T-helper 2 cell treated with Interferon-gamma antibody and Interleukin-4, amounts not matched to agents 5 μg/mL and 100 μg/mL, for 36 hours (primary cell): ENCODE measurements around the gene ZSWIM3.

Experiments
- DNase-seq: peaks from one replicate; pipeline ENCODE4 v3.0.0; 2021; ENCODE audit warnings: low spot score
- H3K27ac Mint-ChIP-seq: one replicate; pipeline ENCODE4 v1.8.0; 2021; ENCODE audit warnings: mild to moderate bottlenecking, mixed read lengths
- H3K27me3 Mint-ChIP-seq: one replicate; pipeline ENCODE4 v1.8.0; 2021; ENCODE audit warnings: low read depth, mixed read lengths
- H3K36me3 Mint-ChIP-seq: one replicate; pipeline ENCODE4 v1.8.0; 2021; ENCODE audit warnings: low read depth, mixed read lengths
- H3K4me1 Mint-ChIP-seq: one replicate; pipeline ENCODE4 v1.8.0; 2021; ENCODE audit warnings: low read depth, mixed read lengths
- H3K4me3 Mint-ChIP-seq: one replicate; pipeline ENCODE4 v1.8.0; 2022; ENCODE audit warnings: mild to moderate bottlenecking, moderate library complexity, mixed read lengths
- H3K9me3 Mint-ChIP-seq: one replicate; pipeline ENCODE4 v1.8.0; 2021; ENCODE audit warnings: mixed read lengths

ZSWIM3 gene

DNA sequence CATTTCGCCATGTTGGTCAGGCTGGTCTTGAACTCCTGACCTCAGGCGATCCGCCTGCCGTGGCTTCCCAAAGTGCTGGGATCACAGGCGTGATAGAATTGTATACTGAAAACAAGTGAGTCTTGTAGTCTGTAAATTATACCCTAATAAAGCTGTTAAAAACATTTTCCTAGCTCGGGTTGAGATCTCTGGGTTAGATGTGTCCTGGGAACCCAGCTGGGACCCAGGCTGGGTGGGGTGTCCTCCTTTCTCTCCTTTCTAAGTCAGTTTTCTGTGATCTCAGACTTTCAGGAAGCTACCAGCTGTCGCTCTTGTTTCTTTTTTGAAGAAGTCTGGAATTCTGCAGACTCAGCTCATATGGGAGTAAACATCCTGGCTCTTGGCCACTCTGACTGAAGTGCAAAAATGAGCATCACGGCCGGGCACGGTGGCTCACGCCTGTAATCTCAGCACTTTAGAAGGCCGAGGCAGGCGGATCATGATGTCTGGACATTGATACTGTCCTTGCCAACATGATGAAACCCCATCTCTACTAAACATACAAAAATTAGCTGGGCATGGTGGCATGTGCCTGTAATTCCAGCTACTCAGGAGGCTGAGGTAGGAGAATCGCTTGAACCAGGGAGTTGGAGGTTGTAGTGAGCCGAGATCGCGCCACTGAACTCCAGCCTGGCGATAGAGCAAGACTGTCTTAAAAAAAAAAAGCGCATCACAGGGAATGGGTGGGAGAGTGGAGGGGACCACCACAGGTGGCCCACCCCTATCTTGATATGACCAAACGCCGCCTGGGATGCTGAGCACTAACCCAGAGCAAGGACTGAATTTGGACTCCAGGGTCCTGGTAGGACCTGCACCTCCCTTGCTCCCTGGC is 67.2 kb downstream of the ZSWIM3 start:
- no peak for DNase-seq
- no peaks in the 10 kb centered on the region for H3K36me3 Mint-ChIP-seq

DNA sequence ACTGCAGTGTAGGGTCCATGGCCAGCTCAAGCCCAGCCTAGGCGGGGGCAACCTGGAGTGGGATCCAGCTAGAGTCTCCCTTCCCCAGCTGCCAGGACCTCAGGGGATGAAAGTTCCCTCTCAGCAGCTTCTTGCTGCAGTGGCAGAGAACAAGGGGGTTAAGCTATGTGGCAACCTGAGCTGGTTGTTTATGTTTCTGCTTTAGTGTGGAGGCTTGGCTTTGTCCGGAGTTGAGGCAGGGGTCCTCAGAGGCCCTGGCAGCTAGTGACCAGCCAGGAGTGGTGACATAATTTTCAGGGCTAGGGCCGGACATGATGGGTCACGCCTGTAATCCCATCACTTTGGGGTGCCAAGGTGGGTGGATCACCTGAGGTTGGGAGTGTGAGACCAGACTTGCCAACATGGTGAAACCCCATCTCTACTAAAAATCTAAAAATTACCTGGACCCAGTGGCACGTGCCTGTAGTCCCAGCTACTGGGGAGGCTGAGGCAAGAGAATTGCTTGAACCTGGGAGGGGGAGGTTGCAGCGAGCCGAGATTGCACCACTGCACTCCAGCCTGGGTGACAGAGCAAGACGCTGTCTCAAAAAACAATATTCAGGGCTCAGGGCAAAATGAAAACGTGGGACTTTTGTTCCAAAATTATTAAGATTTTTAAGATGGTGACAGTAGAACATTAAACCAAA is 68.5 kb downstream of the ZSWIM3 start:
- DNase-seq: no peak
- no peak overlapping the region for H3K27ac Mint-ChIP-seq
- peaks cover 14% of the 10 kb centered on the region for H3K27me3 Mint-ChIP-seq
- no peaks in the 10 kb centered on the region for H3K4me1 Mint-ChIP-seq
- H3K36me3 Mint-ChIP-seq: no peaks in the 10 kb centered on the region
- no peak overlapping the region for H3K4me3 Mint-ChIP-seq
- H3K9me3 Mint-ChIP-seq: no peaks in the 10 kb centered on the region

More for the DNA sequence above, 67.2 kb downstream of the ZSWIM3 start:
- Mint-ChIP-seq H3K27me3 (peaks cover 24% of the 10 kb centered on the region), H3K9me3 (no peaks in the 10 kb centered on the region), H3K27ac (no peak overlapping the region), H3K4me1 (no peaks in the 10 kb centered on the region), H3K4me3 (no peak overlapping the region)

DNA sequence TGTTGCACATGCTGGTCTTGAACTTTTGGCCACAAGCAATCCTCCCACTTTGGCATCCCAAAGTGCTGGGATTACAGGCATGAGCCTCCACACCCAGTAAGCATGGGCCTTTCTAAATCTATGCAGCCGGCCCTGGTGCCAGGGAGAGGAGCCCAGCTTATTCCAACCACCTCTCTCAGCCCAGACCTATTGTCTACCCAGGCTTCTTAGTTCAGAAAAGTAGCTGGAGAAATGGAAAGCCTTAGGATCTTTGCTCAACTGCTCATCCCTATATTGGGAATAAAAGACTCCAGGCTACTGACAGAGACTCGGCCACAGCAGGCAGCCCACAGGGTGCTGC is 69.3 kb downstream of the ZSWIM3 start:
- no peak for DNase-seq
- Mint-ChIP-seq H3K27ac (no peak overlapping the region), H3K27me3 (peaks cover 8% of the 10 kb centered on the region), H3K9me3 (no peaks in the 10 kb centered on the region), H3K36me3 (no peaks in the 10 kb centered on the region), H3K4me3 (no peak overlapping the region), H3K4me1 (no peaks in the 10 kb centered on the region)

DNA sequence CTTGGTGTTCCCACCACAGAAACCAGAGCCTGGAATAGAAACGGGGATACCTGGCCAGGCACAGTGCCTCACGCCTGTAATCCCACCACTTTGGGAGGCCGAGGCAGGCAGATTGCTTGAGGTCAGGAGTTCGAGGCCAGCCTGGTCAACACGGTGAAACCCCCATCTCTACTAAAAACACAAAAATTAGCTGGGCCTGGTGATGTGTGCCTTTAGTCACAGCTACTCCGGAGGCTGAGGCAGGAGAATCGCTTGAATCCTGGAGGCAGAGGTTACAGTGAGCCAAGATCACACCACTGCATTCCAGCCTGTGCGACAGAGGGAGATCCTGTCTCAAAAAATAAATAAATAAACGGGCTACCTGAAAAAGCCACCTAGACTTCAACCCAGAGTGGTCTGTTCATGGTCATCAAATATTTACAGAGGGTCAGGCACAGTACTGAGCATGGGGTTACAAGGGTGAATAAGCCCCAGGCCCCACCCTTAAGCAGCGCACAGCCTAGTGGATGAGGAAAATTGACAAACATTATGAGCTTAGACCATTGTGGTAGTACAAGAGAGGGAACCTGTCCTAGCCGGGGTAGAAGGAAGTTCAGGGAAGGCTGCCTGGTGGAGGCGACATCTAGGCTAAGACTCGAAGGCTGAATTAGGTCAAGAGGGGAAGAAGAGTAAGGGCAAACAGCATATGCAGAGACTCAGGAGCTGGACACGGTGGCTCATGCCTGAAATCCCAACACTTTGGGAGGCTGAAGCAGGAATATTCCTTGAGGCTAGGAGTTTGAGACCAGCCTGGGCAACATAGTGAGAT is 69.9 kb downstream of the ZSWIM3 start:
- H3K27ac Mint-ChIP-seq: no peak overlapping the region
- peaks cover 3% of the 10 kb centered on the region for H3K27me3 Mint-ChIP-seq
- H3K4me1 Mint-ChIP-seq: no peaks in the 10 kb centered on the region
- no peak overlapping the region for H3K4me3 Mint-ChIP-seq
- DNase-seq: no peak
- H3K36me3 Mint-ChIP-seq: no peaks in the 10 kb centered on the region
- H3K9me3 Mint-ChIP-seq: no peaks in the 10 kb centered on the region
